Pancreas (tissue), 10 donors: ENCODE data around the gene RALY. TPM values are rescaled to one million over a fixed set of nuclear protein-coding genes. Genes with fewer than 3 reads are reported as not detected.

Experiments used
- ATAC-seq, 4 donors: fragments of 200-7000 bp; cut with Tn5 transposase; one replicate each; pipeline versions ENCODE4 v1.8.0 to v1.9.1; 2020; ENCODE audit warnings: mild to moderate bottlenecking in 4 of 4, moderate library complexity in 4 of 4
- DNase-seq, 6 donors: peaks; one replicate each; pipeline ENCODE4 v3.0.0-alpha.2; 2020
- FAIRE-seq: peaks from 2 replicates; lab custom pipeline; 2012; peaks lifted over from hg19 to GRCh38; lab: Jason Lieb, UNC
- H3K27ac ChIP-seq, 4 donors: fragments of 200-600 bp; sonication (generic); 1 replicate in 3 of 4; 2 replicates in 1 of 4; pipeline versions ENCODE4 v1.5.0 to v1.8.0; 2020
- H3K27me3 ChIP-seq, 4 donors: fragments of 200-600 bp; one replicate each; pipeline ENCODE4 v1.8.0; 2021
- H3K36me3 ChIP-seq, 3 donors: fragments of 200-600 bp; sonication (generic) in 1 of 3; one replicate each; pipeline versions ENCODE4 v1.5.0 to v1.8.0; 2020 to 2021
- H3K4me1 ChIP-seq, 3 donors: fragments of 200-600 bp; one replicate each; pipeline ENCODE4 v1.8.0; 2021
- H3K4me3 ChIP-seq, 4 donors: fragments of 200-600 bp; sonication (generic) in 2 of 4; one replicate each; pipeline versions ENCODE4 v1.5.0 to v1.8.0; 2020 to 2021
- H3K9me3 ChIP-seq, 4 donors: fragments of 200-600 bp; one replicate each; pipeline ENCODE4 v1.8.0; 2021
- CTCF ChIP-seq, 4 donors: fragments of 200-600 bp; sonication (generic) in 3 of 4; IDR thresholded peaks; one replicate each; pipeline versions ENCODE4 v1.5.0 to v1.8.0; 2021; ENCODE audit warnings: antibody characterized with exemption in 4 of 4
- WGBS, 2 donors: extraction: QIAGEN DNeasy Blood & Tissue Kit; methylation state at CpG; one replicate each; pipeline ENCODE4 v1.1.7; 2013; 5-methylcytosine and 5-hydroxymethylcytosine counted together
- intact Hi-C, 3 donors: fragments of 100-400 bp; cut with DNase I; formaldehyde crosslinking; loops; one replicate each; pipeline versions ENCODE4 v1.11.1 to v1.14.2; 2022
- polyA plus RNA-seq, 2 donors: library from polyadenylated mRNA; stranded (reverse); fragments of 200-250 nt; gene quantifications; one replicate each; pipeline ENCODE4 v1.2.3, GENCODE V29; 2013
- total RNA-seq, 6 donors: library from RNA; stranded (reverse); fragmentation: NEBNext Ultra II Directional in 4 of 6; extraction: Animal tissue kit (Norgen Biotek cat#: 25700) in 4 of 6; gene quantifications; one replicate each; pipeline versions ENCODE4 v1.2.1 to v1.2.4, GENCODE V29; 2021 to 2023
- donor health status: healthy with polysubstance abuse.
- donor health status: DM: no; HTN: no; CAD: no; lungs with moderate emphysema.
- donor health status: DM: no; HTN: no; CAD: no.
- donor health status: control.
- donor health status: control.
- donor health status: Bipolar disorder and iron deficiency.
- donor health status: DM: yes; HTN: yes; CAD: no.
- donor health status: DM: no; HTN: no; CAD: no.
- donor health status: DM: no; HTN: no; CAD: no.
- donor health status: DM: yes; HTN: yes; CAD: no.

Gene RALY
- total and polyA plus RNA-seq, 8 donors, result 30.0 to 60.4 (median 44.3) TPM

DNA sequence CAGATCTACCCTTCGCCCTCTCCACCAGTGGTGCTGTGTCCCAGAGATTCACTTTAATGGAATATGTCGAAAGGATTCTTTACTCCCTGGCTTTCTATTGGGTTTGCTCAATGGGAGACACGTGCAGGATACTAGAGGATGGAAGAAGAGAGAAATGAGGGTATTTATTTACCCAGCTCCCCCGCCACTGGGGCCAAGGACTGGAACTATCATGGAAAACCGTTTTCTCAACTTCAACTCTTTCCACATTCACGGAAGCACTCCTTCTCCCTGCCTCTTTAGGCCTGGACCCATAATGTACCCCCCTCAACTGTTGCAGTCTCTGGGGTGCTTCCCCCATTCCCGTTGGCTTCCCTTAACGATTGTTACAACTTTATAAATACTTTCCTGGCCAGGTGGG, 26.6 kb upstream of the RALY start:
- Histone ChIP-seq H3K36me3 (no peaks in the 10 kb centered on the region), H3K4me3 (no peak overlapping the region), H3K4me1 (no peaks in the 10 kb centered on the region), H3K27ac (no peak overlapping the region), H3K9me3 (no peaks in the 10 kb centered on the region), H3K27me3 (no peaks in the 10 kb centered on the region)
- DNase-seq, result no peak
- ATAC-seq, result no peak
- intact Hi-C loops, result no loop called here
- FAIRE-seq, result no peak
- 88 to 96% methylated on average over 8 of the region's 8 CpGs for WGBS, 2 donors
- TF ChIP-seq CTCF (IDR thresholded peaks at IDR 0.05), result no peak

DNA sequence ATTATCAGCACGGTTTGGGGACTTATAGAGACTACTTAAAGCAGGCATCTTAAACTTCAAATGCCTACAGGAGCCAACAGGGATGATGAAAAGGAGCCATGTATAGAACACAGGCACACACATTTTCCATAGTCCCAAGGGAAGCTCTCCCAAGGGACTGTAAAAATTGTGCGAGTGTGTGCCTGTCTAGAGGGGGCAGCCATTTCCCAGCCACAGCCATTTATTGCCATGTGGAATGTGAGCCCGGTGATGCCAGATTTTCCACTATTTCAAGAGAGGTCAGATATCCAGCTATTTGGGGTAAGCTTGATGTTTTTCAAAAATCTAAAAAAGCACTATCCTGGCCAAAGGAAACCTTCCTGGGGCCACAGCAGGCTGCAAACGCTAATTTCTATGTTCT, 24.1 kb upstream of the RALY start:
- Histone ChIP-seq H3K9me3 (no peaks in the 10 kb centered on the region), H3K4me1 (no peaks in the 10 kb centered on the region), H3K27me3 (no peaks in the 10 kb centered on the region), H3K27ac (no peak overlapping the region), H3K36me3 (no peaks in the 10 kb centered on the region), H3K4me3 (no peak overlapping the region)
- intact Hi-C loops, result no loop called here
- no peak for FAIRE-seq
- DNase-seq, result no peak
- 79% methylated on average over 4 of the region's 4 CpGs for WGBS, 2 donors
- TF ChIP-seq CTCF (IDR thresholded peaks at IDR 0.05), result no peak
- ATAC-seq, result no peak

DNA sequence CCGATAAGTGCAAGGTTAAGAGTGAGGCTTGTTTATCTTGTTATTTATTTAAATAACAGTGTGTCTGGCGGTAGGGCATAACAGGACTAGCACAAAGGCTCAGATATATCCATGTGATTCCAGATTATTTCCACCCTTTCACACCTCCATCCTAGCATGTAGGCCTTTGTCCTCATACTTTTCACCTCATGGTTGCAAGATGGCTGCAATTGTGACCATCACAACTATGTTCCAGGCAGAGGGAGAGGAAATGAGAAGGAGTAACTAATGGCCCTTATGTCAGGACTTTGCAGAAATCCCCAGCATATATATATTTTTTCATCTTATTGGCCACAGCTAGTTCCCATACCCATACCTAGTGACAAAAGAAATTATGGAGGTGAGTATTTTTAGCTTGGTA, 23.5 kb upstream of the RALY start:
- no peak for TF ChIP-seq CTCF (IDR thresholded peaks at IDR 0.05)
- intact Hi-C loops, result no loop called here
- no peak for FAIRE-seq

GRCh38 chr20:33971147-33971975, 22.4 kb upstream of the RALY start:
- WGBS, 2 donors, result 81 to 90% methylated on average over 6 of the region's 6 CpGs
- ATAC-seq (no peak), FAIRE-seq (no peak), DNase-seq (no peak)
- Histone ChIP-seq H3K9me3 (no peaks in the 10 kb centered on the region), H3K4me1 (no peaks in the 10 kb centered on the region), H3K4me3 (no peak overlapping the region), H3K27me3 (no peaks in the 10 kb centered on the region), H3K36me3 (no peaks in the 10 kb centered on the region), H3K27ac (no peak overlapping the region)
- intact Hi-C loops, result no loop called here
- TF ChIP-seq CTCF (IDR thresholded peaks at IDR 0.05), result no peak

More for the DNA sequence above, 23.5 kb upstream of the RALY start:
- DNase-seq (no peak), ATAC-seq (no peak)
- no peaks in the 10 kb centered on the region for H3K27me3 ChIP-seq
- H3K4me1 ChIP-seq, result no peaks in the 10 kb centered on the region
- H3K36me3 ChIP-seq, result no peaks in the 10 kb centered on the region
- H3K9me3 ChIP-seq, result no peaks in the 10 kb centered on the region
- no peak overlapping the region for H3K27ac ChIP-seq
- no peak overlapping the region for H3K4me3 ChIP-seq
- 87 to 96% methylated on average over 2 of the region's 2 CpGs for WGBS, 2 donors

GRCh38 chr20:33976959-33977358, 16.8 kb upstream of the RALY start:
- H3K4me1 ChIP-seq, result no peaks in the 10 kb centered on the region
- no peak for ATAC-seq
- FAIRE-seq, result no peak
- no peaks in the 10 kb centered on the region for H3K27me3 ChIP-seq
- TF ChIP-seq CTCF (IDR thresholded peaks at IDR 0.05), result no peak
- intact Hi-C loops, result no loop called here
- H3K36me3 ChIP-seq, result no peaks in the 10 kb centered on the region
- no peak for DNase-seq
- H3K27ac ChIP-seq, result no peak overlapping the region
- no peak overlapping the region for H3K4me3 ChIP-seq
- no peaks in the 10 kb centered on the region for H3K9me3 ChIP-seq
